Activated gamma-delta T cell (primary cell): ENCODE results near the gene SLC35G6.
"Not testable (repeated sequence)": the region's sequence is repeated elsewhere in the genome, so short reads cannot be mapped to it uniquely, and the experiment has no call there.

Experiments
- DNase-seq: peaks from one replicate; lab custom pipeline; 2025; lab: John Stamatoyannopoulos, UW
- total RNA-seq, 2 donors: gene quantifications; one replicate each; lab custom pipeline; 2026; lab: John Stamatoyannopoulos, UW

SLC35G6 gene
- 0 to 0.04 reads per million in 2 donors for total RNA-seq

- DNase-seq = not testable (repeated sequence)
Observed at GRCh38 chr17:7481275-7481674, at the start of gene SLC35G6. Gene SLC35G6, plus strand, starts transcription at chr17:7481446. Its CDS starts 71 bp downstream, at chr17:7481517.

GRCh38 chr17:7432296-7432695 lies 49.0 kb upstream of the SLC35G6 start:
- no peak for DNase-seq

GRCh38 chr17:7435676-7436555 lies 45.3 kb upstream of the SLC35G6 start:
- DNase-seq = peak; percentile 33

- peak; percentile 61 for DNase-seq
Observed at GRCh38 chr17:7436556-7437368, 44.5 kb upstream of the SLC35G6 start.

GRCh38 chr17:7437369-7437863 lies 43.8 kb upstream of the SLC35G6 start:
- no peak for DNase-seq

- DNase-seq = peak; percentile 25
Observed at GRCh38 chr17:7437950-7438614, 43.2 kb upstream of the SLC35G6 start.

GRCh38 chr17:7438656-7439460 lies 42.4 kb upstream of the SLC35G6 start:
- DNase-seq = no peak

- no peak for DNase-seq
Observed at GRCh38 chr17:7439462-7440112, 41.7 kb upstream of the SLC35G6 start, which contains the start of gene FGF11. Gene FGF11, plus strand, starts transcription at chr17:7439512. Its CDS starts 109 bp downstream, at chr17:7439621.

- DNase-seq = no peak
Observed at GRCh38 chr17:7440113-7440833, 41.0 kb upstream of the SLC35G6 start.

- DNase-seq = no peak
Observed at GRCh38 chr17:7440834-7441195, 40.4 kb upstream of the SLC35G6 start.

GRCh38 chr17:7441266-7441665 lies 40.0 kb upstream of the SLC35G6 start:
- DNase-seq = no peak

- DNase-seq = no peak
Observed at GRCh38 chr17:7442142-7442541, 39.1 kb upstream of the SLC35G6 start.

GRCh38 chr17:7443499-7444485 lies 37.5 kb upstream of the SLC35G6 start:
- no peak for DNase-seq

GRCh38 chr17:7444682-7445618 lies 36.3 kb upstream of the SLC35G6 start, which contains the start of gene CHRNB1:
Gene CHRNB1, plus strand, starts transcription at chr17:7445061. Its CDS starts 67 bp downstream, at chr17:7445128.
- DNase-seq = no peak

GRCh38 chr17:7445619-7445968 lies 35.7 kb upstream of the SLC35G6 start:
- DNase-seq = no peak

- no peak for DNase-seq
Observed at GRCh38 chr17:7448461-7448860, 32.8 kb upstream of the SLC35G6 start.

GRCh38 chr17:7459961-7460545 lies 21.2 kb upstream of the SLC35G6 start:
- no peak for DNase-seq
